Measurements from ENCODE around the gene CCDC116.

DNA sequence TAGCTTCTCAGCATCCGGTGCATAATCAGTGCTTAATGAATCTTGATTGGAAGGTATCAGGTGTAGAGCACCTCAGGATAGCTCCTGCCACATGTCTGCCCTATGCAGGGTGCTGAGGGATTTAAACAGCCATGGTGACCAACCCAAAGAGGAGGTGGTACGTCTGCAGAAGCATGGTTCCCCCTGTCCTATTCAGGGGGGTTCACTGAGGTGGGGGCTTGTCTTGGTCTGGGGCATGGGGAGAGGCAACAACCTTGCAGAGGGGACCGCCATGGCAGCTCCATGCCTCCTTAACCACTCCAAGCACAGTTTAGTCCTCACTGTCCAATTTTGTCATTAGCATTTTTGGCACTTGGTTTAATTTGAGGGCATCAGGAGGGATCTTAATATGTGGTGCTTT lies 40.1 kb upstream of the CCDC116 start:
- TF ChIP-seq, protein P1, sequence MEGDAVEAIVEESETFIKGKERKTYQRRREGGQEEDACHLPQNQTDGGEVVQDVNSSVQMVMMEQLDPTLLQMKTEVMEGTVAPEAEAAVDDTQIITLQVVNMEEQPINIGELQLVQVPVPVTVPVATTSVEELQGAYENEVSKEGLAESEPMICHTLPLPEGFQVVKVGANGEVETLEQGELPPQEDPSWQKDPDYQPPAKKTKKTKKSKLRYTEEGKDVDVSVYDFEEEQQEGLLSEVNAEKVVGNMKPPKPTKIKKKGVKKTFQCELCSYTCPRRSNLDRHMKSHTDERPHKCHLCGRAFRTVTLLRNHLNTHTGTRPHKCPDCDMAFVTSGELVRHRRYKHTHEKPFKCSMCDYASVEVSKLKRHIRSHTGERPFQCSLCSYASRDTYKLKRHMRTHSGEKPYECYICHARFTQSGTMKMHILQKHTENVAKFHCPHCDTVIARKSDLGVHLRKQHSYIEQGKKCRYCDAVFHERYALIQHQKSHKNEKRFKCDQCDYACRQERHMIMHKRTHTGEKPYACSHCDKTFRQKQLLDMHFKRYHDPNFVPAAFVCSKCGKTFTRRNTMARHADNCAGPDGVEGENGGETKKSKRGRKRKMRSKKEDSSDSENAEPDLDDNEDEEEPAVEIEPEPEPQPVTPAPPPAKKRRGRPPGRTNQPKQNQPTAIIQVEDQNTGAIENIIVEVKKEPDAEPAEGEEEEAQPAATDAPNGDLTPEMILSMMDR (conservative IDR thresholded peaks at IDR 0.05), result no peak
- no peak for TF ChIP-seq EZH2 (IDR thresholded peaks at IDR 0.05; ENCODE audit: low read depth)
